ENCODE results near the gene DGKZ.

GRCh38 chr11:46360878-46361277, 13.6 kb downstream of the DGKZ start:
- TF ChIP-seq POLR2AphosphoS5 (IDR thresholded peaks at IDR 0.05; ENCODE audit: low read depth, low read length): no peak
- no peak for TF ChIP-seq TAF1 (IDR thresholded peaks at IDR 0.05; ENCODE audit: borderline replicate concordance, low read depth, low read length)

Measured in GM12892 (cell line).